B cell (primary cell): ENCODE data around the gene PIP4K2C.

Source experiments
- EZH2 ChIP-seq: IDR thresholded peaks from 2 replicates; pipeline ENCODE4 v1.6.1; 2012; ENCODE audit warnings: borderline replicate concordance, low read depth, mild to moderate bottlenecking, moderate library complexity, low read length; ENCODE audit not compliant: insufficient read depth, poor library complexity, severe bottlenecking
- TF ChIP-seq, protein P1 (sequence below): fragments of 200-600 bp; IDR thresholded peaks from one replicate; pipeline ENCODE4 v1.8.0; 2022; ENCODE audit warnings: antibody characterized with exemption, mild to moderate bottlenecking

- TF ChIP-seq, protein P1, sequence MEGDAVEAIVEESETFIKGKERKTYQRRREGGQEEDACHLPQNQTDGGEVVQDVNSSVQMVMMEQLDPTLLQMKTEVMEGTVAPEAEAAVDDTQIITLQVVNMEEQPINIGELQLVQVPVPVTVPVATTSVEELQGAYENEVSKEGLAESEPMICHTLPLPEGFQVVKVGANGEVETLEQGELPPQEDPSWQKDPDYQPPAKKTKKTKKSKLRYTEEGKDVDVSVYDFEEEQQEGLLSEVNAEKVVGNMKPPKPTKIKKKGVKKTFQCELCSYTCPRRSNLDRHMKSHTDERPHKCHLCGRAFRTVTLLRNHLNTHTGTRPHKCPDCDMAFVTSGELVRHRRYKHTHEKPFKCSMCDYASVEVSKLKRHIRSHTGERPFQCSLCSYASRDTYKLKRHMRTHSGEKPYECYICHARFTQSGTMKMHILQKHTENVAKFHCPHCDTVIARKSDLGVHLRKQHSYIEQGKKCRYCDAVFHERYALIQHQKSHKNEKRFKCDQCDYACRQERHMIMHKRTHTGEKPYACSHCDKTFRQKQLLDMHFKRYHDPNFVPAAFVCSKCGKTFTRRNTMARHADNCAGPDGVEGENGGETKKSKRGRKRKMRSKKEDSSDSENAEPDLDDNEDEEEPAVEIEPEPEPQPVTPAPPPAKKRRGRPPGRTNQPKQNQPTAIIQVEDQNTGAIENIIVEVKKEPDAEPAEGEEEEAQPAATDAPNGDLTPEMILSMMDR: no peak
- no peak for TF ChIP-seq EZH2
These were observed 27.6 kb upstream of the PIP4K2C start for GRCh38 chr12:57563358-57563757.
